NCI-H146 (cell line): ENCODE data around the gene MTIF3.
A peak's percentile ranks its signal among the peaks of the same experiment; 100 is the strongest.
"Not testable (repeated sequence)": the region's sequence is repeated elsewhere in the genome, so short reads cannot be mapped to it uniquely, and the experiment has no call there.

Experiments used
- DNase-seq: peaks from one replicate; lab custom pipeline; 2025; lab: John Stamatoyannopoulos, UW

Gene MTIF3

GRCh38 chr13:27411341-27411740 is 39.0 kb downstream of the MTIF3 start:
- DNase-seq, result no peak

GRCh38 chr13:27409013-27409412 is 41.4 kb downstream of the MTIF3 start:
- no peak for DNase-seq

- DNase-seq, result no peak
These were observed 42.3 kb downstream of the MTIF3 start for GRCh38 chr13:27408074-27408473.

- peak; percentile 73 for DNase-seq
These were observed 44.0 kb downstream of the MTIF3 start for GRCh38 chr13:27406178-27406939.

GRCh38 chr13:27405546-27406134 is 44.7 kb downstream of the MTIF3 start:
- no peak for DNase-seq

GRCh38 chr13:27404680-27405079 is 45.7 kb downstream of the MTIF3 start:
- DNase-seq, result peak; percentile 8

GRCh38 chr13:27403727-27404385 is 46.5 kb downstream of the MTIF3 start:
- no peak for DNase-seq

GRCh38 chr13:27403203-27403678 is 47.1 kb downstream of the MTIF3 start:
- no peak for DNase-seq

GRCh38 chr13:27401210-27401609 is 49.2 kb downstream of the MTIF3 start:
- no peak for DNase-seq

GRCh38 chr13:27400405-27400804 is 50.0 kb downstream of the MTIF3 start:
- not testable (repeated sequence) for DNase-seq

- DNase-seq, result no peak
These were observed 52.0 kb downstream of the MTIF3 start for GRCh38 chr13:27398360-27398759.

- DNase-seq, result no peak
These were observed 54.0 kb downstream of the MTIF3 start for GRCh38 chr13:27396252-27396846.

GRCh38 chr13:27395007-27395510 is 55.3 kb downstream of the MTIF3 start:
- no peak for DNase-seq

GRCh38 chr13:27393101-27393500 is 57.3 kb downstream of the MTIF3 start:
- DNase-seq, result no peak

GRCh38 chr13:27391471-27391870 is 58.9 kb downstream of the MTIF3 start:
- no peak for DNase-seq

GRCh38 chr13:27389891-27390290 is 60.5 kb downstream of the MTIF3 start:
- DNase-seq, result no peak

GRCh38 chr13:27388241-27388640 is 62.1 kb downstream of the MTIF3 start:
- DNase-seq, result no peak
